K562 (cell line): ENCODE data around the gene KIF3A. TPM values are rescaled to one million over a fixed set of nuclear protein-coding genes. Genes with fewer than 3 reads are reported as not detected.
A peak's percentile ranks its signal among the peaks of the same experiment; 100 is the strongest.

Experiments used
- CREM ChIP-seq: IDR thresholded peaks from 2 replicates; pipeline ENCODE4 v1.6.1; 2014; ENCODE audit warnings: antibody characterized with exemption, low read depth
- ETS2 ChIP-seq: IDR thresholded peaks from 2 replicates; pipeline ENCODE4 v1.6.1; 2016; ENCODE audit warnings: borderline replicate concordance, missing genetic modification characterization, mild to moderate bottlenecking, moderate library complexity, missing compliant biosample characterization; ENCODE audit not compliant: poor library complexity, severe bottlenecking
- PTRF ChIP-seq: fragments of 450-650 bp; IDR thresholded peaks from 2 replicates; pipeline ENCODE4 v1.6.1; 2016; ENCODE audit warnings: mild to moderate bottlenecking, missing genetic modification characterization, missing compliant biosample characterization
- SP2 ChIP-seq: IDR thresholded peaks from 2 replicates; pipeline ENCODE4 v1.6.1; 2011; ENCODE audit warnings: mild to moderate bottlenecking, low read depth, low read length, moderate library complexity; ENCODE audit not compliant: poor library complexity, severe bottlenecking; ENCODE audit errors: extremely low read depth
- ZNF766 ChIP-seq: fragments of 200-800 bp; sonication (Bioruptor generic); conservative IDR thresholded peaks from 2 replicates; pipeline ENCODE4 v1.6.1; 2016; ENCODE audit warnings: missing genetic modification characterization, missing compliant biosample characterization
- ZZZ3 ChIP-seq: fragments of 450-650 bp; IDR thresholded peaks from 2 replicates; pipeline ENCODE4 v1.6.1; 2016; ENCODE audit warnings: antibody characterized with exemption, mild to moderate bottlenecking, moderate library complexity
- polyA plus RNA-seq, 8 experiments: library from polyadenylated mRNA; depleted of rRNA in 4 of 8; stranded (reverse) in 5 of 8; unstranded in 3 of 8; fragments of >200 nt; fragmentation: Nextera tagmentation in 2 of 8; fragmentation: Illumina TruSeq in 1 of 8; extraction: Ambion mirVana in 2 of 8; extraction: Trizol in 1 of 8; gene quantifications; 2 replicates each; pipeline versions ENCODE4 v1.2.1 to v1.2.3, GENCODE V29; 2011 to 2014; ENCODE audit warnings: inconsistent platforms in 1 of 8, missing spikeins in 1 of 8
- total RNA-seq, 7 experiments: library from RNA; depleted of rRNA in 6 of 7; stranded (reverse); fragments of >200 nt in 6 of 7; fragmentation: Illumina TruSeq in 2 of 7; extraction: Trizol in 2 of 7; gene quantifications; 2 replicates each; pipeline versions ENCODE4 v1.2.1 to v1.2.3, GENCODE V29; 2011 to 2021; ENCODE audit warnings: low replicate concordance in 1 of 7
- TF ChIP-seq, protein P1 (sequence below): sonication (generic); formaldehyde crosslinking; IDR thresholded peaks from 2 replicates; pipeline ENCODE4 v1.8.0; 2022; ENCODE audit warnings: mild to moderate bottlenecking, missing genetic modification reagents, borderline replicate concordance
- TF ChIP-seq, protein P2 (sequence below): fragments of 250-450 bp; sonication (Bioruptor Pico); IDR thresholded peaks from 2 replicates; pipeline ENCODE4 v1.5.0; 2020; ENCODE audit warnings: mild to moderate bottlenecking, borderline replicate concordance
- TF ChIP-seq, protein P3 (sequence below): IDR thresholded peaks from 2 replicates; pipeline ENCODE4 v1.6.1; 2012; ENCODE audit warnings: low read depth, low read length, improper control_type of control experiment, borderline replicate concordance
- TF ChIP-seq, protein P4 (sequence below): fragments of 450-650 bp; formaldehyde crosslinking; IDR thresholded peaks from 2 replicates; pipeline ENCODE4 v1.4.0; 2022; ENCODE audit warnings: missing genetic modification characterization
- TF ChIP-seq, protein P5 (sequence below): fragments of 450-650 bp; IDR thresholded peaks from 2 replicates; pipeline ENCODE4 v1.6.1; 2016; ENCODE audit warnings: low read depth, mild to moderate bottlenecking, moderate library complexity
- TF ChIP-seq, protein P6 (sequence below): fragments of 450-650 bp; IDR thresholded peaks from 2 replicates; pipeline ENCODE4 v1.6.1; 2017; ENCODE audit warnings: antibody characterized with exemption

The KIF3A gene
- total and polyA plus RNA-seq, 9 of the 15 experiments (the other 6 are each of a cell fraction or from before 2014, with no cell fraction given): 1.5 to 7.8 (median 6.0) TPM

DNA sequence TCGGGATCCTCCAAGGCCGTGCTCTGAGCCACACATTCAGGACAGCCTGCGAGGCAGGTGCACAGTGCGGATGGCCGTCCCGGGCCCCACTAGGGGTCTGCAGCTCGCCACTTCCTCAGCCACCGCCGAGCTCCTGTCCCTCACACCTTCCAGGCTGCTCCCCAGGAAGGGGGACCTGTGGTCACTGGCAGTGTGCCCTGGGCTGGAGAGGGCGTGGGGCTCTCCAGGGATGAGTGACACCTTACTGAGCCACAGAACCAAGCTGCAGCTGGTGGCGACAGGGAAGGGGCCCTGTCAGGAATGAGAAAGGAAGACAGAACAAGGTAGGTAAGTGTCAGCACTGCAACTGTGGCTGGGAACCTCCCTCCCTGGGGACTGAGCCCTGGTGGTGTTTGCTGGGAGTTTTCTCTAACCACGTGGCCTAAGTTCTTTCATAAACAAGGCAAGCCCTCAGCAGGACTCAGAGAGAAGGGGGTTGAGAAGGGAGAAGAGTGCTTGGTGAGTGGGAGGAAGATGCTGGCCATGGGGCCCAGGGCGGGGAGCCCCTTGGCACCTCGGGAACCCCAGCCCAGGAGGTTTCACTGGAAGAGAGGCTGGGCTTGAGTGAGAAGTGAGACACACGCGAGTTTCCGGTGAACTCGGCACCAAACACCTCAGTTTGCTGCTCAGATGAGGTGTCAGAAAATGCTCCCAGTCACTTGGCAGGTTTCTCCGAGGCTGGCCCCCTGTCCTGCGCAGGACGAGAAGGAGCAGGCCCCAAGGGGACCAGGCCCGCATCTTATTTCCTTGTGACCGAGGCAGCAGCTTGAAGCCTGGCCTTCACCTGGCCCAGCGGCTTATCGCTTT lies 74.2 kb downstream of the KIF3A start (continued):
- TF ChIP-seq, protein P1, sequence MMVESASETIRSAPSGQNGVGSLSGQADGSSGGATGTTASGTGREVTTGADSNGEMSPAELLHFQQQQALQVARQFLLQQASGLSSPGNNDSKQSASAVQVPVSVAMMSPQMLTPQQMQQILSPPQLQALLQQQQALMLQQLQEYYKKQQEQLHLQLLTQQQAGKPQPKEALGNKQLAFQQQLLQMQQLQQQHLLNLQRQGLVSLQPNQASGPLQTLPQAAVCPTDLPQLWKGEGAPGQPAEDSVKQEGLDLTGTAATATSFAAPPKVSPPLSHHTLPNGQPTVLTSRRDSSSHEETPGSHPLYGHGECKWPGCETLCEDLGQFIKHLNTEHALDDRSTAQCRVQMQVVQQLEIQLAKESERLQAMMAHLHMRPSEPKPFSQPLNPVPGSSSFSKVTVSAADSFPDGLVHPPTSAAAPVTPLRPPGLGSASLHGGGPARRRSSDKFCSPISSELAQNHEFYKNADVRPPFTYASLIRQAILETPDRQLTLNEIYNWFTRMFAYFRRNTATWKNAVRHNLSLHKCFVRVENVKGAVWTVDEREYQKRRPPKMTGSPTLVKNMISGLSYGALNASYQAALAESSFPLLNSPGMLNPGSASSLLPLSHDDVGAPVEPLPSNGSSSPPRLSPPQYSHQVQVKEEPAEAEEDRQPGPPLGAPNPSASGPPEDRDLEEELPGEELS: no peak
- TF ChIP-seq ETS2 (no peak), SP2 (no peak), ZZZ3 (no peak), CREM (0 out of 2 replicates have a peak, but pooled peaks have one; percentile 14), PTRF (tag) (no peak), ZNF766 (CRISPR knock-in tag) (no peak; the same call in 1 of the 2 replicates)
- TF ChIP-seq, protein P2, sequence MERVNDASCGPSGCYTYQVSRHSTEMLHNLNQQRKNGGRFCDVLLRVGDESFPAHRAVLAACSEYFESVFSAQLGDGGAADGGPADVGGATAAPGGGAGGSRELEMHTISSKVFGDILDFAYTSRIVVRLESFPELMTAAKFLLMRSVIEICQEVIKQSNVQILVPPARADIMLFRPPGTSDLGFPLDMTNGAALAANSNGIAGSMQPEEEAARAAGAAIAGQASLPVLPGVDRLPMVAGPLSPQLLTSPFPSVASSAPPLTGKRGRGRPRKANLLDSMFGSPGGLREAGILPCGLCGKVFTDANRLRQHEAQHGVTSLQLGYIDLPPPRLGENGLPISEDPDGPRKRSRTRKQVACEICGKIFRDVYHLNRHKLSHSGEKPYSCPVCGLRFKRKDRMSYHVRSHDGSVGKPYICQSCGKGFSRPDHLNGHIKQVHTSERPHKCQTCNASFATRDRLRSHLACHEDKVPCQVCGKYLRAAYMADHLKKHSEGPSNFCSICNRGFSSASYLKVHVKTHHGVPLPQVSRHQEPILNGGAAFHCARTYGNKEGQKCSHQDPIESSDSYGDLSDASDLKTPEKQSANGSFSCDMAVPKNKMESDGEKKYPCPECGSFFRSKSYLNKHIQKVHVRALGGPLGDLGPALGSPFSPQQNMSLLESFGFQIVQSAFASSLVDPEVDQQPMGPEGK (CRISPR knock-in tag): no peak
- TF ChIP-seq, protein P3, sequence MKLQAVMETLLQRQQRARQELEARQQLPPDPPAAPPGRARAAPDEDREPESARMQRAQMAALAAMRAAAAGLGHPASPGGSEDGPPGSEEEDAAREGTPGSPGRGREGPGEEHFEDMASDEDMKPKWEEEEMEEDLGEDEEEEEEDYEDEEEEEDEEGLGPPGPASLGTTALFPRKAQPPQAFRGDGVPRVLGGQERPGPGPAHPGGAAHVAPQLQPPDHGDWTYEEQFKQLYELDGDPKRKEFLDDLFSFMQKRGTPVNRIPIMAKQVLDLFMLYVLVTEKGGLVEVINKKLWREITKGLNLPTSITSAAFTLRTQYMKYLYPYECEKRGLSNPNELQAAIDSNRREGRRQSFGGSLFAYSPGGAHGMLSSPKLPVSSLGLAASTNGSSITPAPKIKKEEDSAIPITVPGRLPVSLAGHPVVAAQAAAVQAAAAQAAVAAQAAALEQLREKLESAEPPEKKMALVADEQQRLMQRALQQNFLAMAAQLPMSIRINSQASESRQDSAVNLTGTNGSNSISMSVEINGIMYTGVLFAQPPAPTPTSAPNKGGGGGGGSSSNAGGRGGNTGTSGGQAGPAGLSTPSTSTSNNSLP: no peak
- TF ChIP-seq, protein P4, sequence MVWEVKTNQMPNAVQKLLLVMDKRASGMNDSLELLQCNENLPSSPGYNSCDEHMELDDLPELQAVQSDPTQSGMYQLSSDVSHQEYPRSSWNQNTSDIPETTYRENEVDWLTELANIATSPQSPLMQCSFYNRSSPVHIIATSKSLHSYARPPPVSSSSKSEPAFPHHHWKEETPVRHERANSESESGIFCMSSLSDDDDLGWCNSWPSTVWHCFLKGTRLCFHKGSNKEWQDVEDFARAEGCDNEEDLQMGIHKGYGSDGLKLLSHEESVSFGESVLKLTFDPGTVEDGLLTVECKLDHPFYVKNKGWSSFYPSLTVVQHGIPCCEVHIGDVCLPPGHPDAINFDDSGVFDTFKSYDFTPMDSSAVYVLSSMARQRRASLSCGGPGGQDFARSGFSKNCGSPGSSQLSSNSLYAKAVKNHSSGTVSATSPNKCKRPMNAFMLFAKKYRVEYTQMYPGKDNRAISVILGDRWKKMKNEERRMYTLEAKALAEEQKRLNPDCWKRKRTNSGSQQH (CRISPR knock-in tag): no peak
- TF ChIP-seq, protein P5, sequence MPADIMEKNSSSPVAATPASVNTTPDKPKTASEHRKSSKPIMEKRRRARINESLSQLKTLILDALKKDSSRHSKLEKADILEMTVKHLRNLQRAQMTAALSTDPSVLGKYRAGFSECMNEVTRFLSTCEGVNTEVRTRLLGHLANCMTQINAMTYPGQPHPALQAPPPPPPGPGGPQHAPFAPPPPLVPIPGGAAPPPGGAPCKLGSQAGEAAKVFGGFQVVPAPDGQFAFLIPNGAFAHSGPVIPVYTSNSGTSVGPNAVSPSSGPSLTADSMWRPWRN: no peak
- TF ChIP-seq, protein P6, sequence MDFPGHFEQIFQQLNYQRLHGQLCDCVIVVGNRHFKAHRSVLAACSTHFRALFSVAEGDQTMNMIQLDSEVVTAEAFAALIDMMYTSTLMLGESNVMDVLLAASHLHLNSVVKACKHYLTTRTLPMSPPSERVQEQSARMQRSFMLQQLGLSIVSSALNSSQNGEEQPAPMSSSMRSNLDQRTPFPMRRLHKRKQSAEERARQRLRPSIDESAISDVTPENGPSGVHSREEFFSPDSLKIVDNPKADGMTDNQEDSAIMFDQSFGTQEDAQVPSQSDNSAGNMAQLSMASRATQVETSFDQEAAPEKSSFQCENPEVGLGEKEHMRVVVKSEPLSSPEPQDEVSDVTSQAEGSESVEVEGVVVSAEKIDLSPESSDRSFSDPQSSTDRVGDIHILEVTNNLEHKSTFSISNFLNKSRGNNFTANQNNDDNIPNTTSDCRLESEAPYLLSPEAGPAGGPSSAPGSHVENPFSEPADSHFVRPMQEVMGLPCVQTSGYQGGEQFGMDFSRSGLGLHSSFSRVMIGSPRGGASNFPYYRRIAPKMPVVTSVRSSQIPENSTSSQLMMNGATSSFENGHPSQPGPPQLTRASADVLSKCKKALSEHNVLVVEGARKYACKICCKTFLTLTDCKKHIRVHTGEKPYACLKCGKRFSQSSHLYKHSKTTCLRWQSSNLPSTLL: no peak
